ENCODE data around the gene ZBTB1.
"Not testable (repeated sequence)": the region's sequence is repeated elsewhere in the genome, so short reads cannot be mapped to it uniquely, and the experiment has no call there.

The ZBTB1 gene

GRCh38 chr14:64536488-64537245 lies 32.1 kb downstream of the ZBTB1 start:
- DNase-seq: no peak

DNA sequence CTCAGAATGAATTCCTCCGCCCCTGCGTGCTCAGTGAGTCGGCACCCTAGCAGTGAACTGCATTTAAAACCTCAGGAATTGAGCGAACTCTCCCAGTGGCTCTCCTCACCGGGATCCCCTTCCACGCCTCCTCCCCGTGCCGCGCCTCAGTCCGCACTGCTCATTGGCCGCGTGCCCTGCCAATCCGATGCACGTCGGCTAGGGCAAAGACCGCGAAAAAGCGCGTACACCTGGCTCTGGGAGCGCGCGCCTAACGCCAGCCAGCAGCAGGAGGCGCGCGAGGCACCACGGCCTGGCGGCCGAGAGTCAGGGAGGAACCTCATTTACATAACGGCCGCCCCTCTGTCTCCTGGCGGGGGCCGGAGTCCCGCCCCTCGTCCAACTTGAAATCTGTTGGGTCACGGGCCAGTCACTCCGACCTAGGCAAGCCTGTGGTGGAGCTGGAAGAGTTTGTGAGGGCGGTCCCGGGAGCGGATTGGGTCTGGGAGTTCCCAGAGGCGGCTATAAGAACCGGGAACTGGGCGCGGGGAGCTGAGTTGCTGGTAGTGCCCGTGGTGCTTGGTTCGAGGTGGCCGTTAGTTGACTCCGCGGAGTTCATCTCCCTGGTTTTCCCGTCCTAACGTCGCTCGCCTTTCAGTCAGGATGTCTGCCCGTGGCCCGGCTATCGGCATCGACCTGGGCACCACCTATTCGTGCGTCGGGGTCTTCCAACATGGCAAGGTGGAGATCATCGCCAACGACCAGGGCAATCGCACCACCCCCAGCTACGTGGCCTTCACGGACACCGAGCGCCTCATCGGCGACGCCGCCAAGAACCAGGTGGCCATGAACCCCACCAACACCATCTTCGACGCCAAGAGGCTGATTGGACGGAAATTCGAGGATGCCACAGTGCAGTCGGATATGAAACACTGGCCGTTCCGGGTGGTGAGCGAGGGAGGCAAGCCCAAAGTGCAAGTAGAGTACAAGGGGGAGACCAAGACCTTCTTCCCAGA lies 35.9 kb downstream of the ZBTB1 start, which contains the start of gene HSPA2:
Gene HSPA2, plus strand, starts transcription at position 534 of the 995 bp plus-strand sequence. Its CDS starts 109 bp downstream, at position 643.
- peak; percentile 88 for DNase-seq

DNA sequence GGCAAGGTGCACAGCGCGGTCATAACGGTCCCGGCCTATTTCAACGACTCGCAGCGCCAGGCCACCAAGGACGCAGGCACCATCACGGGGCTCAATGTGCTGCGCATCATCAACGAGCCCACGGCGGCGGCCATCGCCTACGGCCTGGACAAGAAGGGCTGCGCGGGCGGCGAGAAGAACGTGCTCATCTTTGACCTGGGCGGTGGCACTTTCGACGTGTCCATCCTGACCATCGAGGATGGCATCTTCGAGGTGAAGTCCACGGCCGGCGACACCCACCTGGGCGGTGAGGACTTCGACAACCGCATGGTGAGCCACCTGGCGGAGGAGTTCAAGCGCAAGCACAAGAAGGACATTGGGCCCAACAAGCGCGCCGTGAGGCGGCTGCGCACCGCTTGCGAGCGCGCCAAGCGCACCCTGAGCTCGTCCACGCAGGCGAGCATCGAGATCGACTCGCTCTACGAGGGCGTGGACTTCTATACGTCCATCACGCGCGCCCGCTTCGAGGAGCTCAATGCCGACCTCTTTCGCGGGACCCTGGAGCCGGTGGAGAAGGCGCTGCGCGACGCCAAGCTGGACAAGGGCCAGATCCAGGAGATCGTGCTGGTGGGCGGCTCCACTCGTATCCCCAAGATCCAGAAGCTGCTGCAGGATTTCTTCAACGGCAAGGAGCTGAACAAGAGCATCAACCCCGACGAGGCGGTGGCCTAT lies 36.8 kb downstream of the ZBTB1 start:
- no peak for DNase-seq

DNA sequence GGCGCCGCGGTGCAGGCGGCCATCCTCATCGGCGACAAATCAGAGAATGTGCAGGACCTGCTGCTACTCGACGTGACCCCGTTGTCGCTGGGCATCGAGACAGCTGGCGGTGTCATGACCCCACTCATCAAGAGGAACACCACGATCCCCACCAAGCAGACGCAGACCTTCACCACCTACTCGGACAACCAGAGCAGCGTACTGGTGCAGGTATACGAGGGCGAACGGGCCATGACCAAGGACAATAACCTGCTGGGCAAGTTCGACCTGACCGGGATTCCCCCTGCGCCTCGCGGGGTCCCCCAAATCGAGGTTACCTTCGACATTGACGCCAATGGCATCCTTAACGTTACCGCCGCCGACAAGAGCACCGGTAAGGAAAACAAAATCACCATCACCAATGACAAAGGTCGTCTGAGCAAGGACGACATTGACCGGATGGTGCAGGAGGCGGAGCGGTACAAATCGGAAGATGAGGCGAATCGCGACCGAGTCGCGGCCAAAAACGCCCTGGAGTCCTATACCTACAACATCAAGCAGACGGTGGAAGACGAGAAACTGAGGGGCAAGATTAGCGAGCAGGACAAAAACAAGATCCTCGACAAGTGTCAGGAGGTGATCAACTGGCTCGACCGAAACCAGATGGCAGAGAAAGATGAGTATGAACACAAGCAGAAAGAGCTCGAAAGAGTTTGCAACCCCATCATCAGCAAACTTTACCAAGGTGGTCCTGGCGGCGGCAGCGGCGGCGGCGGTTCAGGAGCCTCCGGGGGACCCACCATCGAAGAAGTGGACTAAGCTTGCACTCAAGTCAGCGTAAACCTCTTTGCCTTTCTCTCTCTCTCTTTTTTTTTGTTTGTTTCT lies 37.6 kb downstream of the ZBTB1 start:
- DNase-seq: no peak

DNA sequence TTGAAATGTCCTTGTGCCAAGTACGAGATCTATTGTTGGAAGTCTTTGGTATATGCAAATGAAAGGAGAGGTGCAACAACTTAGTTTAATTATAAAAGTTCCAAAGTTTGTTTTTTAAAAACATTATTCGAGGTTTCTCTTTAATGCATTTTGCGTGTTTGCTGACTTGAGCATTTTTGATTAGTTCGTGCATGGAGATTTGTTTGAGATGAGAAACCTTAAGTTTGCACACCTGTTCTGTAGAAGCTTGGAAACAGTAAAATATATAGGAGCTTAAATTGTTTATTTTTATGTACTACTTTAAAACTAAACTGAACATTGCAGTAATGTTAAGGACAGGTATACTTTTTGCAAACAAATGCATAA lies 38.2 kb downstream of the ZBTB1 start:
- DNase-seq: no peak

DNA sequence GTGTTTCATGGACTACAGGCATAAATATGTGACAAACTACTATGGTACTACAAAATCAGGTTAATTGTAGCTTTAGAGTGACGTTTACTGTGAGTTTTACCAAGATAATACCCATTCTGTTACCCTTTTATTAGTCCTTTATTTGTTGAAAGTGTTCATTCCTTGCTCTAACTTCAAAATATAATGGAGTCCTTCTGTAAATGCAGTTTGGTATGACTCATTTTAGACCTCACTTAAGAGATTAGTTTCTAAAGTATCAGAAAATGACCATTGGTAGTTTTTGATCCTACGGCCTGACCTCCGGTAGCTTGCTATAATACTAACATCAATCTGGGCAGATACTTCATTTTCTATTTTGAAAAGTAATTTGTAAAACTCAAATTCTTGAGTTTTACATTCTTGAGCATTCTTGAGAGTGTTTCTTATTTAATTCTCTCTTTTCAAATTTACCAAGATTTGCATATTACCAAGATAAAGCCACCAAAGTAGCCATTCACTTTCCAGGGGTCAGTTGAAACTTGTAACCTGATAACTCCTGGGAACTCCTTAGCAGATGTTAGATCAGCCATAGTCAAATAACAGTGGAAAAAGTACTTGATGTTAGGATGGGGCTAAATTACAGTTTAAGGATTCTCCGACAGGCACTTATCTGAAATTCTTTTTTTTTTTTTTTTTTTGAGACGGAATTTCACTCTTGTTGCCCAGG lies 40.2 kb downstream of the ZBTB1 start:
- DNase-seq: no peak

DNA sequence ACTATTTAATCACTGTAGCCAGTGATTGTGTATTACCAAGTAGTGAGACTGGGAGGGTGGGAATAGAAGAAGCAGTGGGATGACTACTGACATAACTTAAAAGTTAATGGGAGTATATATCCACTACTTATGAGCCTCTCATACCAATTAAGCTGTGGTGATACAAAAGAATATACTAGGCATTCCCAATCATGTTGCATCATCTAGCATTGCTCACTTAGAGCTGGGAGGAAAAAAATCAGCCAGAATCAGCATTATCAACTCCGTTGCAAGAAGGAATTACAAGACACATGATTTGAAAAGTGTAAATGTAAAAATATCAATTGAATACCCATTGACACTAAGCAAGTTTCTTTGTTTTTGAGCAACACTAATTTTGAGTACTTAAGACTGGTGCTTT lies 44.4 kb downstream of the ZBTB1 start:
- DNase-seq: no peak

DNA sequence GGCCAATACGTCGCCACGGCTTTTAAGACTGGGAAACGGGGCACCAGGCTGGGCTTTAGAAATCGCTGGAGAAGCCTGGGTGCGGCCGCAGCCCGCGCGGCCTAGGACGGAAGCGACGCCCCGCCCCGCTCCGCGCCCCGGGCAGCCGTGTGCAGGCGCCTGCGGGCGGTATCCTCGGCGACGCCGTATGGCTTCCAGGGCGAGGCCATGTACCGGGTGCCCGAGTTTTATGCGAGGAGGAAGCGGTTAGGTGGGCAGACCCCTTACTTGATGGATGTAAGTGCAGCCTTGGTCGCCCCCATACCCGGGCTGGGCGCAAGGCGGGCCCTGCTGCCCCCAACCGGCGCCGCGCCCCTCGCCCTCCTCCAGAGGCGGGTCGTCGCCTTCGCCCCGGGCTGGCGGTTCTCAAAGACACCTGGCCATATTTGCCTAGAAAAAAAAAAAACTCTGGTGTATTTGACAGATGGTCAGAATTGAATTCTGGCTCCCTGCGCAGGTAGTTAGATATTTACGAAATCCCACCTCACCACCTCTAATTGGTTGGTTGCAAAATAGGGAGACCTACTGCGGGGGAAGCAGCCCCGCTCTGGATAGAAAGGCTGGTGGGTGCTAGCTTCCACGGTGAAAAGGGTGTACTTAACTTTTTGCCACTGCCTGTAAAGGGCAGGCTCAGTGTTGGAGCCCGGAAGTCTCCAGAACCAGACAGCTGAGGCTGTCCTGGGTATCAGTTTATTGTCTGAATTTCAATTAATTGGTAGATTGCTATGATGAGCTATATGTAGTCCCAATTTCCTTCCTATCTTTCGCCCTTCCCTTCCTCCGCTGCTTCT lies 45.4 kb downstream of the ZBTB1 start, which contains the start of gene PPP1R36:
Gene PPP1R36, plus strand, starts transcription at position 171 of the 830 bp plus-strand sequence. Its CDS starts 37 bp downstream, at position 208.
- DNase-seq: peak; percentile 71

DNA sequence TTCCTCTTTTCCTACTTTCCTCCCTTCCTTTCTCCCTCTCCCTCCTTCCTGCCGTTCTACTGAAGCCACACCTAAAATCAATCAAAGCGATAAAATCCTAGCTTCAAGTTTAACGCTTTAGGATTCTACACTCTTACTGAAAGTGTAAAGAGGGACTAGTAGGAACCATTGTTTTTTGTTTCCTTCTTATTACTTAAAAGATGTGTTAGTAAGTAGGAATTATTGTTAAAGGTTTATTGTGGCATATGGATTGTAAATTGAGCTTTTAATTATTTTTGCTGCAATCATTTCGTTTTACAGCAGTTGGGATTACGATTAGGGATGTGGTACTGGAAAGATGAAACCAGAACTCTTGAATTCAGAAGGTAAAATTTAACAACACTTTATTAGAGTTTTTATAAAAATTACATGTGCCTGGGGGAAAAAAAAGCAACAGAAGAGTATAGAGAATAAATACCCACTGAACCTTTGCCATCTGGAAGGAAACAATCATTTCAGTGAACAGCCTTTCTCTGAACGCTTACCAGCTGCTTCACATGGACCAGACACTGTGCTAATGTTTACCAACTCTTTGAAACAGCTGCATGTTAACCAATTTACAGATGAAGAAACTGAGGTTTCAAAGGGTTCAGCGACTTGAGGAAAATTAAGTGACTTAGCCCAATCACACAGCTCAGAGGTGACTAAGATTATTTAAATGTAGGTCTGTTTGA lies 46.2 kb downstream of the ZBTB1 start:
- DNase-seq: no peak

GRCh38 chr14:64554556-64554955 lies 50.0 kb downstream of the ZBTB1 start:
- DNase-seq: no peak

- no peak for DNase-seq
These were observed 52.0 kb downstream of the ZBTB1 start for GRCh38 chr14:64556526-64556925.

DNA sequence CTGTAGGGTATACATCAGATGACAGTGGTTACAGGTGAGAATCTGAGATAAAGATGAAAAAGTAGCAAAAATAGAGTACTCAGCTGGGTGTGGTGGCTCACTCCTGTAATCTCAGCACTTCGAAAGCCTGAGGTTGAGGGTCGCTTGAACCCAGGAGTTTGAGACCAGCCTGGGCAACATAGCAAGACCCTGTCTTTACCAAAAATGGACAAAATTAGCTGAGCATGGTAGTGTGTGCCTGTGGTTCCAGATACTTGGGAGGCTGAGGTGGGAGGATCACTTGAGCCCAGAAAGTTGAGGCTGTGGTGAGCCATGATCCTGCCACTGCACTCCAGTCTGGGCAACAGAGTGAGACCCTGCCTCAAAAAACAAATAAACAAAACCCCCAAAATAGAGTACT lies 53.6 kb downstream of the ZBTB1 start:
- DNase-seq: not testable (repeated sequence)

GRCh38 chr14:64561631-64562030 lies 57.1 kb downstream of the ZBTB1 start:
- DNase-seq: no peak

DNA sequence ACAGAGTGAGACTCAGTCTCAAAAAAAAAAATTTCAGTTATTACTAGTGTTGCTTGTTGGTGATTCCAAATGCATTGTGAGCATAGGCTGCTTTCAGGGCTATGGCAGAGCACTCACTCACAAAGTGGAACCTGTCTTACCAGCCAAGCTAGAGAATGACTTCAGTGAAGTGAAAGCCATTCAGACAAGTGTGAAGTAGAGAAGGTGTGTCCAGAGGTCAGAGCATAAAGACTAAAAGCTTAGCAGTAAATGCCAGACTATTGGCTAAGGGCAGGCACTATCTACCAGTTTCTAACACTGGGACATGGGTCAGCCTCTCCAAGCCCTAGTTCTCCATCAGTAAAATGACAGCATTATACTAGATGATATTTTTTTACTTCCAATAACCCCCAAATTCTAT lies 57.9 kb downstream of the ZBTB1 start:
- DNase-seq: no peak

GRCh38 chr14:64563696-64564095 lies 59.1 kb downstream of the ZBTB1 start:
- DNase-seq: no peak

GRCh38 chr14:64566651-64567122 lies 62.1 kb downstream of the ZBTB1 start:
- no peak for DNase-seq

GRCh38 chr14:64569138-64569631 lies 64.6 kb downstream of the ZBTB1 start:
- no peak for DNase-seq

DNA sequence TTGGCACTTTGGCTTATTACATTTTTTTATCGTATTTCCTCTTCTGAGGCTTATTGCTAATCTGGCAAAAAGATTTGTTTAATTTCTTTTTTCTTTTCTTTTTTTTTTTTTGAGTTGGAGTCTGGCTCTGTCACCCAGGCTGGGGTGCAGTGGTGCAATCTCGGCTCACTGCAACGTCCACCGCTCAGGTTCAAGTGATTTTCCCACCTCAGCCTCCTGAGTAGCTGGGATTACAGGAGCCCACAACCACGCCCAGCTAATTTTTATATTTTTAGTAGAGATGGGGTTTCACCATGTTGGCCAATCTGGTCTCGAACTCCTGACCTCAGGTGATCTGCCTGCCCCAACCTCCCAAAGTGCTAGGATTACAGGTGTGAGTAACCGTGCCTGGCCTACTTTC lies 65.1 kb downstream of the ZBTB1 start:
- DNase-seq: not testable (repeated sequence)

- DNase-seq: no peak
These were observed 68.0 kb downstream of the ZBTB1 start for GRCh38 chr14:64572386-64573104.
